Muscle layer of colon (tissue), 2 donors: ENCODE measurements around the gene MARVELD1.

Source experiments
- H3K27ac ChIP-seq: one replicate; pipeline ENCODE4 v1.7.0; 2013; ENCODE audit warnings: low read depth, mild to moderate bottlenecking, low read length, moderate library complexity
- H3K27me3 ChIP-seq, 2 donors: one replicate each; pipeline ENCODE4 v1.7.0; 2013; ENCODE audit warnings: low read length in 2 of 2, mild to moderate bottlenecking in 2 of 2; ENCODE audit not compliant: insufficient read depth in 2 of 2, control insufficient read depth in 1 of 2
- H3K36me3 ChIP-seq: one replicate; pipeline ENCODE4 v1.7.0; 2013; ENCODE audit warnings: mild to moderate bottlenecking, low read length; ENCODE audit not compliant: insufficient read depth
- H3K4me1 ChIP-seq: one replicate; pipeline ENCODE4 v1.7.0; 2013; ENCODE audit warnings: mild to moderate bottlenecking, low read length; ENCODE audit not compliant: insufficient read depth
- H3K4me3 ChIP-seq, 2 donors: one replicate each; pipeline ENCODE4 v1.7.0; 2013; ENCODE audit warnings: low read length in 2 of 2, low read depth in 1 of 2, mild to moderate bottlenecking in 1 of 2, moderate library complexity in 1 of 2
- H3K9ac ChIP-seq: one replicate; pipeline ENCODE4 v1.7.0; 2013; ENCODE audit warnings: low read length
- H3K9me3 ChIP-seq: one replicate; pipeline ENCODE4 v1.7.0; 2013; ENCODE audit warnings: mild to moderate bottlenecking, low read length
- donor health status: abdominal sarcoma.
- donor health status: Adenocarcinoma of cecum.

The MARVELD1 gene

DNA sequence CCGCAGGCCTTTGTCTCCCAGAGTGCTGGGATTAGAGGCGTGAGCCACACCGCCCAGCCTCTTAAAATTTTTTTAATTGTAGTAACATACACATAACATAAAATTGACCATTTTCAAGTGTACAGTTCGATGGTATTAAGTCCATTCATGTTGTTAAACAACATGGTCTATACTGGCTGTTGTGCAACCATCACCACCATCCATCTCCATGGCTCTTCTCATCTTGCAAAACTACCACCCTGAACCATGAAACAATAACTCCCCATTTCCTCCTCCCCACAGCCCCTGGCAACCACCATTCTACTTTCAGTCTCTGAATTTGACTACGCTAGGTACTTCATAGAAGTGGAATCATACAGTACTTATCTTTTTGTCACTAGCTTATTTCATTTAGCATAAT, 15.5 kb downstream of the MARVELD1 start:
- Histone ChIP-seq H3K9ac (no peak overlapping the region), H3K4me3 (no peak overlapping the region), H3K27me3 (no peaks in the 10 kb centered on the region), H3K9me3 (no peaks in the 10 kb centered on the region), H3K4me1 (peaks cover 10% of the 10 kb centered on the region), H3K36me3 (no peaks in the 10 kb centered on the region), H3K27ac (no peak overlapping the region)

DNA sequence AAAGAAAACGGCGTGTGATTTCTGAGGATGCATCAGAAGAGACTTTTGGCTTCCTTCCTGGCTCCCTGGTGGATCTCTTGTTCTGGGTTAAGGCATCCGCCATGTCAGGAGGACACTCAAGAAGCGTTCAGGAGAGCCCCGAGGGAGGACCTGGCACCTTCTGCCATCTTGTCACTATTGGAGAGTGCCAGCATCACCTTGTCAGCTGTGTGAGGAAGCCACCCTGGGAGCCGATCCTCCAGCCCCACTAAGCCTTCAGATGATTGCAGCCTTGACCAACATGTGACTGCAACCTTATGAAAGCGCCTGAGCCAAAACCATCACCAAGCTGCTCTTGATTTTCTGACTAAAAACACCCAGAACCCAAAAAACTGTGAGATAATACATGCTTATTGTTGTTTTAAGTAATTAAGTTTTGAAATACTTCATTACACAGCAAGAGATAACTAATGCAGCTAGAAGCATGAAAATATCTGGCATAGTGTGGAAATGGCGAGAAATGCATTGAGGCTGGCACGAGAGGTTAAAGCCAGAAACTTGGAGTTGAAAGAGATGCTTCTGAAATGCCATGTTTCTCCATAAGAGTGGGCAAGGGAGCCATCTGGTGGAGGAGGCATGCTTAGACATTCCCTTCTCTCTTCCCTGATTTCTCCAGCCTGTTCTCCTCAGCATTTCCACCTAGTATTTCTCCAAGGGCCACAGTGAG, 18.0 kb downstream of the MARVELD1 start:
- no peaks in the 10 kb centered on the region for H3K9me3 ChIP-seq
- no peaks in the 10 kb centered on the region for H3K27me3 ChIP-seq
- H3K4me1 ChIP-seq, result peaks cover 8% of the 10 kb centered on the region
- H3K9ac ChIP-seq, result no peak overlapping the region
- H3K4me3 ChIP-seq, result no peak overlapping the region
- no peak overlapping the region for H3K27ac ChIP-seq
- H3K36me3 ChIP-seq, result no peaks in the 10 kb centered on the region

DNA sequence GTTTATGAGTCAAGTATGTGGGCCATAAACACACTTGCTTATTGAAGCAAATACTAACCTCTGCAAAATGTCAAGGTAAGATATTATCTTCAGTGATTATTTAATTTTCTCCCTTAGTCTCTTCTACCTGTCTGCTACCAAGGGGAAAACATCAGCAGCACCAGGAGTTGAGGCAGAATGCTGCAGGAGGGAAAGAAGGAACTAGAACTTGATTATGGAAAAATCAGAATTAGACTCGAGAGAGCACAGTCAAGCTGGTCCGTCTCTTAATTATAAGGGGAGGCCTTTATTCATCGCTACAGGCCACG, 18.5 kb downstream of the MARVELD1 start:
- Histone ChIP-seq H3K36me3 (no peaks in the 10 kb centered on the region), H3K4me3 (no peak overlapping the region), H3K27ac (no peak overlapping the region), H3K9ac (no peak overlapping the region), H3K27me3 (no peaks in the 10 kb centered on the region), H3K9me3 (no peaks in the 10 kb centered on the region), H3K4me1 (peaks cover 5% of the 10 kb centered on the region)

DNA sequence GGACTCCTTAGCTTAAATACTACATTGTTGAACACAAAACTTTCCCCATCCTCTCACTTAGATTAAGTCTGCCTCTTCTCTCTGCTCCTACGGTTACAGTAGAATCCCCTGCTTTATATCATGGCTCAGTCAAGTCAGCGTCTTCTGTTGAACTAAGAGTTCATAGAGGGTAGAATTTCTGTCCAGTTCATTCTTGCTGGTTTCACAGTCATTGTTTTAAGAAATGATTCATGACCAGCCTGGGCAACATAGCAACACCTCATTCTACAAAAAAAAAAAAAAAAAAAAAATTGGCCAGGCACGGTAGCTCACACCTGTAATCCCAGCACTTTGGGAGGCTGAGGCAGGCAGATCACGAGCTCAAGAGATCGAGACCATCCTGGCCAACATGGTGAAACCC, 19.7 kb downstream of the MARVELD1 start:
- H3K4me3 ChIP-seq, result no peak overlapping the region
- H3K9me3 ChIP-seq, result no peaks in the 10 kb centered on the region
- H3K9ac ChIP-seq, result no peak overlapping the region
- no peaks in the 10 kb centered on the region for H3K27me3 ChIP-seq
- peaks cover 10% of the 10 kb centered on the region for H3K4me1 ChIP-seq
- H3K27ac ChIP-seq, result no peak overlapping the region
- no peaks in the 10 kb centered on the region for H3K36me3 ChIP-seq

DNA sequence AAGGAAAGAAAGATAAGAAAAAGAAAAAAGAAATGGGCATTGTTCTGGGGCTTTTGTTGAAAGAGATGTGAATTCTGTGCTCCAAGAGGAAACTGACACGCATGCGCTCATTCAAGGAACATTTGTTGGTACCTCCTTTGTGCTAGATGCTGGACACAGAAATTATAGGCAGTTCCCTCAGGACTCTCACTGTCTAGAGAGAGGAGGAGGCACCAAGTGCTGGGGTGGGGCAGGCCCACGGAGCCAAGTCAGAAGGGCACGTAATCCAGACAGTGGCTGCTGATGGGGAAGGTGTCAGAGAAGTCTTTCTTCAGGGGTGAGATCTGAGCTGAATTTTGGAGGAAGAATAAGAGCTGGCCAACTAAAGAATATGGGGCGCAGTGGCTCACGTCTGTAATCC, 20.5 kb downstream of the MARVELD1 start:
- Histone ChIP-seq H3K27me3 (no peaks in the 10 kb centered on the region), H3K4me3 (no peak overlapping the region), H3K27ac (no peak overlapping the region), H3K36me3 (no peaks in the 10 kb centered on the region), H3K4me1 (peaks cover 15% of the 10 kb centered on the region), H3K9ac (no peak overlapping the region), H3K9me3 (no peaks in the 10 kb centered on the region)

DNA sequence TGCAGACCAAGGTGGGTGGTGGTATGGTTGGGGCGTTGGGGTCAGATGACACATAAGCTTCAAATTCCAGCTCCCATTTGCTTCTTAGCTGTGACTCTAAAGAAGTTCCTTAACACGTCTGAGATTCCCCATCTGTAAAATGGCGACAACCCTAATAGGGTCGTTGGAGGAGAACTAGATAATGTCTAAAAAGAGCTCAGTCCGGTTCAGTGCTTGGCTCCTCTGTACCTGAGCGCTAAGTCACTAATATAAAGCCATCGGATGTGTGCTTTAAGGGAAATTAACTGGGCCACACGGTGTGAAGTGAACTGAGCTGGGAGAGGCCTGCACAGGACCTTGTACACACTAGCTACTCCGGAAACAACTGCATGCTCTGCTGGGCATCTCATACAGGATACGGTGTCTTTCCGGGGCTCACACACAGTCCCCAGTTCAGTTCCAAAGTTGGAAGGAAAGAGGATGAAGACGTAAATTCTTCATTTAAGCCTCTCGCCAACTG, 22.9 kb downstream of the MARVELD1 start:
- H3K36me3 ChIP-seq, result peaks cover 4% of the 10 kb centered on the region
- H3K27ac ChIP-seq, result peak overlapping the region; percentile 83
- H3K4me1 ChIP-seq, result peaks cover 15% of the 10 kb centered on the region
- H3K4me3 ChIP-seq, result peak overlapping the region in 1 of 2 donors; percentile 77
- no peaks in the 10 kb centered on the region for H3K9me3 ChIP-seq
- no peak overlapping the region for H3K9ac ChIP-seq
- no peaks in the 10 kb centered on the region for H3K27me3 ChIP-seq

DNA sequence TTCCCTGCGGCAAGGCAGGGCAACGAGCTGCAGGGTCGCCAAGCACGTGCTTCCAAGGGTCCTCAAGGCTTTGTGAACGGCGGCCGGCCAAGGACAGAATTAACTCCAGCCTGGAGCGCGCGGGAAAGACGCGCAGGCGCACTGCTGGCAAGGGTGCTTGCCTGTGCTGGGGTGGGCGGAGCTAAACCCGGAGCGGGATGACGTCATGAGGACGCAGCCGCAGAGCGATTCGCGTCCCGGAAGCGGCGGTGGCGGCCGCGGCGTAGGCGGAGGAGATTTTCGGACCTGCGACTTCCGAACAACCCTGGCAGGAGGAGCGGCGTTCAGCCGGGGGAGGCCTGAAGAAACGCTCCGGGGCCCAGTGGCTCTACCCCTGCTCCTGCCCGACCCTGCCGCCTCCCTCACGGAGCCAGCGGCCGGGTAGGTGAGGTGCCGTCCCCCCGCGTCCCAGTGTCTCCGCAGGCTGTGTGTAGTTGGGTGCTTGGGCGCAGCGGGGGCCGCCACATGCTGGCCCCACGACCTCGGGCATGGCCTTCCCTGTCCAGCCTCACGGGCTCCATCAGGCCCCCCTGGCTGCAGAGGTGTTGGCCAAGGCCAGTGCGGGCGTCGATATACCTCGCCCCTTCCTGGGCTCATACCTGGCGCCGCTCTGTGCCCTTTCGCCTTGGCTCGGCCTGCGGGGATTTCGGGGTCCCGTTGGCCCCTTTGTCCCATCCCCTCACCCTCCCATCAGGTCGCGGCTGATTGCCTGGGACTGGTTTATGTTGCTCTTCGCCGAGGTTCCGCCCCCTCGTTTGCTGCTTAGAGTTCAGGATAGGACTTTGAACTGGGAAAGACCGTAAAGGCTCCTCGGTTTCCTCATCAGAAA, 23.6 kb downstream of the MARVELD1 start, which contains the start of gene ZFYVE27:
ZFYVE27 (plus strand) TSS at position 227 of the 868 bp plus-strand sequence. CDS start 1,350 bp downstream, outside the sequence.
- Histone ChIP-seq H3K9ac (peak within 1 kb of the TSS; percentile 68), H3K27ac (peak within 1 kb of the TSS; percentile 83), H3K36me3 (peaks cover 4% of the 10 kb centered on the region), H3K4me3 (peak within 1 kb of the TSS; percentile 77 to 83), H3K9me3 (no peaks in the 10 kb centered on the region), H3K4me1 (peaks cover 15% of the 10 kb centered on the region), H3K27me3 (no peaks in the 10 kb centered on the region)

DNA sequence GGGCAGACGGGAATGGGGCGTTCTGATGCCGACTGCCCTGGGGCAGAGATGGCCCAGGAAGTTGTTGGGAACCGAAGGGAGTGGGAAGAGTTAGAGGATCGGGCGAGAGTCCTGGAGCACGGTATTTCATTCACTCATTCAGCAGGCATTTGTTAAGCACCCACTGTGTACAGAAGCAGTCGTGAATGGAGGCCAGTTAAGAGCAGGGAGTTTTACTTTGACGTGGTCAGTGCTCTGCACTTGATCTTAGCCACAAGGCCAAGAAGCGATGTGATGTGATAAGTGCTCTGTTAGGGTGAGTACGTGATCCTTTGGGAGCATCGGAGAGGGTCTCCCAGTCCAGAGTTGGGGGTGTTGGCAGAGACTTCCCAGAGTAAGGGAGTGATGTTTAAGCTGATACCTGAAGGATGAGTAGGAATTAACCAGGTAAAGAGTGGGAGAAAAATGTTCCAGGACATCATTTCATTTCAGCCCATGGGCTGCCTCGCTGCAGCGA, 24.3 kb downstream of the MARVELD1 start:
- Histone ChIP-seq H3K27me3 (no peaks in the 10 kb centered on the region), H3K36me3 (peaks cover 4% of the 10 kb centered on the region), H3K4me3 (peak overlapping the region; percentile 77 to 83), H3K27ac (peak overlapping the region; percentile 83), H3K4me1 (peaks cover 15% of the 10 kb centered on the region), H3K9ac (peak overlapping the region; percentile 68), H3K9me3 (no peaks in the 10 kb centered on the region)

DNA sequence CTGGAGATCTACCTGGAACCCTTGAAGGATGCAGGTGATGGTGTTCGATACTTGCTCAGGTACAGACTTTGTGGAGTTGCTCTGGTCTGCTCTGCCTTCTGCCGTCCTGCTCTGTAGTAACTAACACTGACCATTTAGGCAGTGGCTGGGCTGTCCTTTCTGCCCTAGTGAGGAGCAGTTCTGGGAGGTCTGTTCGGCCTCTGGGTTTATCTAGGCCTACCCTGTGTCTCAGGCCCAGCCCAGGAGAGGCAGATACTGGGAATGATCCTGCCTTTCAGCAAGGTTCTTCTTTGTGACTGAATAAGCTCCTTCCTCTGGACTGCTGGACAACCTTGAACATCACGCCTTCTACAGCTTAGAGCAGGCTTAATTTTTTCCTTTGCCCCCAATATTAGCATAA, 25.1 kb downstream of the MARVELD1 start:
- Histone ChIP-seq H3K4me3 (peak overlapping the region in 1 of 2 donors; percentile 77), H3K36me3 (peaks cover 10% of the 10 kb centered on the region), H3K4me1 (peaks cover 15% of the 10 kb centered on the region), H3K9me3 (no peaks in the 10 kb centered on the region), H3K9ac (no peak overlapping the region), H3K27ac (no peak overlapping the region), H3K27me3 (no peaks in the 10 kb centered on the region)

DNA sequence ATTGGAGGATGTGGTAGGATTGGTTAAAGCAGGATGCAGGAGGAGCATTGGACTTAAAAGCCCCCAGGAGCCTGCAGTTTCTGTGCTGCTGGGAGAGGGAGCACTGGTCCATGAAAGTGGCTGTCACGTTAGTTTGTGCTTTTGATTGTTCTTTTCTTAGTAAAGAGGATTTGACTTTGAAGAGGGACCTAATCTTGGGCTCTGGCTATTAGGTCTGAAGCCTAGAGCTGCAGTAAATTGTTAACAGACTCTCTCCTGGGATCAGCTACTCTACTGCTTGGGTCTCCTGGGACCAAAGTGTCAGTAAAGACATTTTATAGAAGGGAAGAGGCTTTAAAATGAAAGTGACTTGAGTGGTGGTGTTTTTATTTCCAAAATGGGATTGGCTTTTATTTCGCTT, 27.1 kb downstream of the MARVELD1 start:
- no peak overlapping the region for H3K4me3 ChIP-seq
- H3K27ac ChIP-seq, result no peak overlapping the region
- no peaks in the 10 kb centered on the region for H3K9me3 ChIP-seq
- H3K4me1 ChIP-seq, result peaks cover 15% of the 10 kb centered on the region
- H3K27me3 ChIP-seq, result no peaks in the 10 kb centered on the region
- peaks cover 27% of the 10 kb centered on the region for H3K36me3 ChIP-seq
- no peak overlapping the region for H3K9ac ChIP-seq

DNA sequence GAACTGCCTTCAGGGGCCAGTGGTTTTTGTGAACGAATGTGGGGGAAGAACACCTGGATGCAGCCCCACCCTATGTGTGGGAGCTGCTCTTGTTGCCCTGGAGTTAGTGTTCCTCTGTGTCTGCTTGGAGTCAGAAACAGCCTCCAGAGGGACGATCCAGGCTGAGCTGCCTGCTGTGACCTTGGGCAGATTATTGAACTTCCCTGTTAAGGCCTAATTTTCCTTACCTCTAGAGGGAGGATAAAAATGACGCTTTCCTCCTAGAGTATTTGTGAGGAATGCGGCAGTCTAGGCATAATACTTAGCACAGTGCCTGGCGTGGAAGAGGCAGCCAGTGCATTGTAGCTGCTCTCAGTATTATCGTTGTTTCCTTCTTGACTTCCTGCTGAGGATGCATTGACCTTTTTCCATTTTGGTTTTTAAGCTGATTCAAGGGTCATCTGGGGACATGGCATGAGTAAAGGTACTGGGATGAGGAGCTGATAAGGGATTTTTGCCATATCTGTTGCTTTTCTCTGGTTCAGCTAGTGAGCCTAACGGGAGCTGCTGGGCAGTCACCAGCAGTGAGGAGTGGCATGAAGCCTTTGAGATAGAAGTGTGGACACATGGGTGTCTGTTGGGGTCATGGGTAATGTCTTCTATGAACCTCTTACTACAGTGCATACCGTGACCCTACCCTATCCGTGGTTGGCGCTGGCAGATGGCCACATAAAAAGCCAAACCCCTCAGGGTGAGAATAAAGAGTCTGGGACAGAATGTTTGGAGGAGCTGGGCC, 29.8 kb downstream of the MARVELD1 start:
- H3K27ac ChIP-seq, result no peak overlapping the region
- no peak overlapping the region for H3K4me3 ChIP-seq
- peaks cover 40% of the 10 kb centered on the region for H3K36me3 ChIP-seq
- no peaks in the 10 kb centered on the region for H3K27me3 ChIP-seq
- no peaks in the 10 kb centered on the region for H3K9me3 ChIP-seq
- no peak overlapping the region for H3K9ac ChIP-seq
- H3K4me1 ChIP-seq, result peaks cover 4% of the 10 kb centered on the region
